DLD1 (cell line): ENCODE data around the gene BIRC3.

Experiments used
- in situ Hi-C: cut with HindIII; loops from 2 replicates; pipeline ENCODE4 v1.10.0; 2017; ENCODE audit warnings: low sequenced_read_pairs

Gene BIRC3

GRCh38 chr11:102320679-102321078, 3.4 kb downstream of the BIRC3 start:
- in situ Hi-C loops: no loop called here

- in situ Hi-C loops: no loop called here
Measured at GRCh38 chr11:102322560-102322959, 5.3 kb downstream of the BIRC3 start.

- in situ Hi-C loops: no loop called here
Measured at GRCh38 chr11:102323542-102324251, 6.4 kb downstream of the BIRC3 start.

- in situ Hi-C loops: no loop called here
Measured at GRCh38 chr11:102325088-102325487, 7.8 kb downstream of the BIRC3 start.

- in situ Hi-C loops: no loop called here
Measured at GRCh38 chr11:102328748-102329147, 11.5 kb downstream of the BIRC3 start.

GRCh38 chr11:102330231-102330630, 12.9 kb downstream of the BIRC3 start:
- in situ Hi-C loops: no loop called here

GRCh38 chr11:102331341-102331740, 14.1 kb downstream of the BIRC3 start:
- in situ Hi-C loops: no loop called here

GRCh38 chr11:102332611-102332994, 15.3 kb downstream of the BIRC3 start:
- in situ Hi-C loops: no loop called here

GRCh38 chr11:102338479-102339010, 21.3 kb downstream of the BIRC3 start:
- in situ Hi-C loops: no loop called here

- in situ Hi-C loops: loop anchor here (10.0 kb wide), 1 partner anchor 153 kb away; no protein-coding TSS in a partner anchor
Measured at GRCh38 chr11:102341311-102341710, 24.0 kb downstream of the BIRC3 start.

GRCh38 chr11:102341844-102342318, 24.6 kb downstream of the BIRC3 start:
- in situ Hi-C loops: loop anchor here (10.0 kb wide), 1 partner anchor 153 kb away; no protein-coding TSS in a partner anchor

GRCh38 chr11:102343809-102344208, 26.5 kb downstream of the BIRC3 start:
- in situ Hi-C loops: loop anchor here (10.0 kb wide), 1 partner anchor 151 kb away; no protein-coding TSS in a partner anchor

GRCh38 chr11:102345904-102346303, 28.6 kb downstream of the BIRC3 start:
- in situ Hi-C loops: loop anchor here (5.0 to 10.0 kb wide), 2 partner anchors 149 to 266 kb away; no protein-coding TSS in a partner anchor

GRCh38 chr11:102346456-102346747, 29.1 kb downstream of the BIRC3 start:
- in situ Hi-C loops: loop anchor here (5.0 to 10.0 kb wide), 2 partner anchors 148 to 266 kb away; no protein-coding TSS in a partner anchor

- in situ Hi-C loops: loop anchor here (5.0 to 10.0 kb wide), 2 partner anchors 148 to 265 kb away; no protein-coding TSS in a partner anchor
Measured at GRCh38 chr11:102346748-102347461, 29.6 kb downstream of the BIRC3 start, which contains the start of gene BIRC2. BIRC2 (plus strand) TSS chr11:102347214; CDS start chr11:102349855, 2,641 bp downstream.

GRCh38 chr11:102347462-102348370, 30.4 kb downstream of the BIRC3 start:
- in situ Hi-C loops: loop anchor here (5.0 to 10.0 kb wide), 2 partner anchors 147 to 265 kb away; no protein-coding TSS in a partner anchor

GRCh38 chr11:102357116-102357515, 39.8 kb downstream of the BIRC3 start:
- in situ Hi-C loops: loop anchor here (5.0 kb wide), 1 partner anchor 90 kb away; no protein-coding TSS in a partner anchor

GRCh38 chr11:102359372-102359771, 42.1 kb downstream of the BIRC3 start:
- in situ Hi-C loops: loop anchor here (5.0 kb wide), 1 partner anchor 92 kb away; no protein-coding TSS in a partner anchor

GRCh38 chr11:102360681-102361080, 43.4 kb downstream of the BIRC3 start:
- in situ Hi-C loops: no loop called here
